Gastrocnemius medialis (tissue), 4 donors: ENCODE data around the gene PARD6A.

Source experiments
- POLR2A ChIP-seq, 2 donors: fragments of 450-650 bp; IDR thresholded peaks; one replicate each; pipeline ENCODE4 v1.6.1; 2017; ENCODE audit warnings: antibody characterized with exemption in 2 of 2, mild to moderate bottlenecking in 2 of 2, moderate library complexity in 2 of 2
- TF ChIP-seq, protein P1 (sequence below), 5 experiments: fragments of 450-650 bp in 3 of 5; fragments of 200-600 bp in 2 of 5; sonication (generic) in 2 of 5; IDR thresholded peaks in 4 of 5; conservative IDR thresholded peaks in 1 of 5; 1 replicate in 4 of 5; 2 replicates in 1 of 5; pipeline ENCODE4 v1.5.1; 2016 to 2019; ENCODE audit warnings: antibody characterized with exemption in 5 of 5, mild to moderate bottlenecking in 3 of 5, moderate library complexity in 3 of 5

DNA sequence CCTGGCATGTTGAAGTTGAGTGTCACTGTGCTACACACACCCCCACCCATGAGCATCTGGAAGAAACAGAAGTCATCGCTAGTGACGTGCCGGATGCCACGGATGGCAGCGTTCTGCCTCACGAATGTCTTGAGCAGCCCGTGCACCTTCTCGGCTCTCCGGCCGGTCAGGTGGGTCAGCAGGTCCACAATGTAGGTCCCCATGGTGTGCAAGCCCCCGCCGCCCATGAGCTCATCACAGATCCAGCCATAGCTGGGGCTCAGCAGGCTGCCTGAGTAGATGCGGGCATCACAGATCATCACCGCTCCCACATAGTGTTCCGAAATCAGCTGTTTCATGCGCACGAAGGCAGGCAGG is 14.8 kb downstream of the PARD6A start:
- TF ChIP-seq, protein P1, sequence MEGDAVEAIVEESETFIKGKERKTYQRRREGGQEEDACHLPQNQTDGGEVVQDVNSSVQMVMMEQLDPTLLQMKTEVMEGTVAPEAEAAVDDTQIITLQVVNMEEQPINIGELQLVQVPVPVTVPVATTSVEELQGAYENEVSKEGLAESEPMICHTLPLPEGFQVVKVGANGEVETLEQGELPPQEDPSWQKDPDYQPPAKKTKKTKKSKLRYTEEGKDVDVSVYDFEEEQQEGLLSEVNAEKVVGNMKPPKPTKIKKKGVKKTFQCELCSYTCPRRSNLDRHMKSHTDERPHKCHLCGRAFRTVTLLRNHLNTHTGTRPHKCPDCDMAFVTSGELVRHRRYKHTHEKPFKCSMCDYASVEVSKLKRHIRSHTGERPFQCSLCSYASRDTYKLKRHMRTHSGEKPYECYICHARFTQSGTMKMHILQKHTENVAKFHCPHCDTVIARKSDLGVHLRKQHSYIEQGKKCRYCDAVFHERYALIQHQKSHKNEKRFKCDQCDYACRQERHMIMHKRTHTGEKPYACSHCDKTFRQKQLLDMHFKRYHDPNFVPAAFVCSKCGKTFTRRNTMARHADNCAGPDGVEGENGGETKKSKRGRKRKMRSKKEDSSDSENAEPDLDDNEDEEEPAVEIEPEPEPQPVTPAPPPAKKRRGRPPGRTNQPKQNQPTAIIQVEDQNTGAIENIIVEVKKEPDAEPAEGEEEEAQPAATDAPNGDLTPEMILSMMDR (IDR thresholded peaks at IDR 0.05 in 4 of 5, conservative IDR thresholded peaks at IDR 0.05 in 1 of 5), result no peak
- TF ChIP-seq POLR2A (IDR thresholded peaks at IDR 0.05), result no peak
